PFSK-1 (cell line): Measurements from ENCODE around the gene TOMM6.

Experiments used
- FOXP2 ChIP-seq: optimal IDR thresholded peaks from 2 replicates; pipeline ENCODE3; 2011; ENCODE audit warnings: borderline replicate concordance, control low read depth, inconsistent platforms; ENCODE audit not compliant: insufficient read depth; ENCODE audit errors: extremely low read length, extremely low read depth
- POLR2AphosphoS5 ChIP-seq: IDR thresholded peaks from 2 replicates; pipeline ENCODE4 v1.6.1; 2012; ENCODE audit warnings: low read depth, mild to moderate bottlenecking, control low read depth, low read length, moderate library complexity
- SIN3A ChIP-seq: IDR thresholded peaks from 2 replicates; pipeline ENCODE4 v1.6.1; 2012; ENCODE audit warnings: mild to moderate bottlenecking, low read length, moderate library complexity, borderline replicate concordance; ENCODE audit not compliant: insufficient read depth
- TAF1 ChIP-seq: IDR thresholded peaks from 2 replicates; pipeline ENCODE4 v1.6.1; 2012; ENCODE audit warnings: low read length, control low read depth, borderline replicate concordance; ENCODE audit not compliant: insufficient read depth
- TF ChIP-seq, protein P1 (sequence below), 2 experiments: IDR thresholded peaks; 2 replicates each; pipeline versions ENCODE4 v1.6.1 to v1.8.0; 2011 to 2012; ENCODE audit warnings: low read depth in 2 of 2, low read length in 2 of 2, control low read depth in 1 of 2, inconsistent platforms in 1 of 2, mild to moderate bottlenecking in 1 of 2, moderate library complexity in 1 of 2; ENCODE audit not compliant: insufficient read depth in 1 of 2

DNA sequence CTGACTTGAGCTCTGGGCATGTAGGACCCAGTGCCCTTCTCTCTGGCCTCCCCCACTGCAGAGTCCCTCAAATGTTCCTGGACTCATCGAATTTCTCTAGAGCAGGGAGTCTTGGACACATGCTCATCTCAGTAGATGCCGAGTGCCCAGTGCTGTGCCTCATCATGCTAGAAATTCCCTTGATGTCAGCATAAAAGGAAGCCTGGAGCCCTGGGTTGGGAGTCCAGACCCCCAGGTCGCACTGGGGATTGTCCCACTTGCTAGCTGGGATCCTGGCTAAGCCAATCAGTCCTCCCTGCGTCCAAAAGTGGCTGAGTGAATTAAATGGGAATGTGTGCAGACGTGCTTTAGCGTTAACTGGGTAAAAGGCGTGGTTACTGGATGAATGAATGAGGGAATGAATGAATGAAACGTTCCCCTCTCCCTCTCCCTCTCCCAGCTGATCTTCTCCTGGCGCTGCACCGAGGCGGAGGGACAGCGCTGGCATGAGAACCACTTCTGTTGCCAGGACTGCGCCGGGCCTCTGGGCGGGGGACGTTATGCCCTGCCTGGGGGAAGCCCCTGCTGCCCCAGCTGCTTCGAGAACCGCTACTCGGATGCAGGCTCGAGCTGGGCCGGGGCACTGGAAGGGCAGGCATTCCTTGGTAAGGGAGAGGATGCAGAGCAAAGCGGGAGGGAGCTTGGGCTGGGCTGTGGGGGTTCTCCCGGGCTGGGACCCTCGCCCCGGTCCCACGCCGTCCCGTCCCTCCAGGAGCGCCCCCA, 1.6 kb upstream of the TOMM6 start:
- no peak for TF ChIP-seq POLR2AphosphoS5
- no peak for TF ChIP-seq TAF1
- TF ChIP-seq, protein P1, sequence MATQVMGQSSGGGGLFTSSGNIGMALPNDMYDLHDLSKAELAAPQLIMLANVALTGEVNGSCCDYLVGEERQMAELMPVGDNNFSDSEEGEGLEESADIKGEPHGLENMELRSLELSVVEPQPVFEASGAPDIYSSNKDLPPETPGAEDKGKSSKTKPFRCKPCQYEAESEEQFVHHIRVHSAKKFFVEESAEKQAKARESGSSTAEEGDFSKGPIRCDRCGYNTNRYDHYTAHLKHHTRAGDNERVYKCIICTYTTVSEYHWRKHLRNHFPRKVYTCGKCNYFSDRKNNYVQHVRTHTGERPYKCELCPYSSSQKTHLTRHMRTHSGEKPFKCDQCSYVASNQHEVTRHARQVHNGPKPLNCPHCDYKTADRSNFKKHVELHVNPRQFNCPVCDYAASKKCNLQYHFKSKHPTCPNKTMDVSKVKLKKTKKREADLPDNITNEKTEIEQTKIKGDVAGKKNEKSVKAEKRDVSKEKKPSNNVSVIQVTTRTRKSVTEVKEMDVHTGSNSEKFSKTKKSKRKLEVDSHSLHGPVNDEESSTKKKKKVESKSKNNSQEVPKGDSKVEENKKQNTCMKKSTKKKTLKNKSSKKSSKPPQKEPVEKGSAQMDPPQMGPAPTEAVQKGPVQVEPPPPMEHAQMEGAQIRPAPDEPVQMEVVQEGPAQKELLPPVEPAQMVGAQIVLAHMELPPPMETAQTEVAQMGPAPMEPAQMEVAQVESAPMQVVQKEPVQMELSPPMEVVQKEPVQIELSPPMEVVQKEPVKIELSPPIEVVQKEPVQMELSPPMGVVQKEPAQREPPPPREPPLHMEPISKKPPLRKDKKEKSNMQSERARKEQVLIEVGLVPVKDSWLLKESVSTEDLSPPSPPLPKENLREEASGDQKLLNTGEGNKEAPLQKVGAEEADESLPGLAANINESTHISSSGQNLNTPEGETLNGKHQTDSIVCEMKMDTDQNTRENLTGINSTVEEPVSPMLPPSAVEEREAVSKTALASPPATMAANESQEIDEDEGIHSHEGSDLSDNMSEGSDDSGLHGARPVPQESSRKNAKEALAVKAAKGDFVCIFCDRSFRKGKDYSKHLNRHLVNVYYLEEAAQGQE (IDR thresholded peaks at IDR 0.05; ENCODE audit: insufficient read depth in 1 of 2, low read depth in 2 of 2, low read length in 2 of 2) = no peak
- TF ChIP-seq SIN3A = no peak
- TF ChIP-seq FOXP2 = no peak
